RWPE2 (cell line): ENCODE data around the gene LRIG2.

Experiments used
- ATAC-seq: fragments of 200-7000 bp; cut with Tn5 transposase; 3 replicates; pipeline ENCODE4 v1.9.1; 2021; ENCODE audit warnings: low read depth
- DNase-seq: peaks from one replicate; pipeline ENCODE4 v3.0.0-alpha.2; 2020; ENCODE audit warnings: low spot score
- H3K27ac ChIP-seq: fragments of 450-650 bp; 2 replicates; pipeline ENCODE4 v1.5.1; 2017; ENCODE audit warnings: mild to moderate bottlenecking; ENCODE audit not compliant: poor library complexity, severe bottlenecking
- H3K27me3 ChIP-seq: fragments of 250-450 bp; sonication (Bioruptor Pico); 2 replicates; pipeline ENCODE4 v1.5.1; 2021; ENCODE audit warnings: mild to moderate bottlenecking, moderate library complexity; ENCODE audit not compliant: insufficient read depth, poor library complexity, severe bottlenecking
- H3K36me3 ChIP-seq: fragments of 250-450 bp; sonication (Bioruptor Pico); 2 replicates; pipeline ENCODE4 v1.5.1; 2020; ENCODE audit warnings: low read depth, mild to moderate bottlenecking, moderate library complexity
- H3K4me1 ChIP-seq: fragments of 250-450 bp; sonication (Bioruptor Pico); 2 replicates; pipeline ENCODE4 v1.5.1; 2021; ENCODE audit warnings: mild to moderate bottlenecking, moderate library complexity; ENCODE audit not compliant: insufficient read depth, poor library complexity, severe bottlenecking
- H3K4me3 ChIP-seq: fragments of 250-450 bp; sonication (Bioruptor Pico); 2 replicates; pipeline ENCODE4 v1.5.1; 2021; ENCODE audit warnings: mild to moderate bottlenecking, moderate library complexity; ENCODE audit not compliant: severe bottlenecking
- H3K9me3 ChIP-seq: fragments of 250-450 bp; sonication (Bioruptor Pico); 2 replicates; pipeline ENCODE4 v1.5.1; 2021; ENCODE audit warnings: mild to moderate bottlenecking, moderate library complexity; ENCODE audit not compliant: severe bottlenecking
- CTCF ChIP-seq: fragments of 450-650 bp; IDR thresholded peaks from one replicate; pipeline ENCODE4 v1.5.1; 2017; ENCODE audit warnings: mild to moderate bottlenecking, moderate library complexity; ENCODE audit not compliant: poor library complexity, severe bottlenecking

The LRIG2 gene

GRCh38 chr1:113095790-113096455 lies 22.9 kb downstream of the LRIG2 start:
- no peak for DNase-seq
- TF ChIP-seq CTCF: no peak
- no peak overlapping the region for H3K4me3 ChIP-seq
- H3K9me3 ChIP-seq: peaks cover 1% of the 10 kb centered on the region
- H3K4me1 ChIP-seq: peaks cover 5% of the 10 kb centered on the region
- H3K27me3 ChIP-seq: no peaks in the 10 kb centered on the region
- peaks cover 99% of the 10 kb centered on the region for H3K36me3 ChIP-seq
- no peak overlapping the region for H3K27ac ChIP-seq
- no peak for ATAC-seq

- DNase-seq (no peak), ATAC-seq (no peak)
- Histone ChIP-seq H3K9me3 (peaks cover 1% of the 10 kb centered on the region), H3K27ac (no peak overlapping the region), H3K4me3 (no peak overlapping the region), H3K36me3 (peaks cover 99% of the 10 kb centered on the region), H3K27me3 (no peaks in the 10 kb centered on the region), H3K4me1 (peaks cover 2% of the 10 kb centered on the region)
- TF ChIP-seq CTCF: no peak
Measured at GRCh38 chr1:113096493-113096892, 23.5 kb downstream of the LRIG2 start.

- peak; percentile 38; the same call in 1 of the 3 replicates for ATAC-seq
Measured at GRCh38 chr1:113101588-113101987, 28.6 kb downstream of the LRIG2 start.

GRCh38 chr1:113103048-113103447 lies 30.1 kb downstream of the LRIG2 start:
- no peak overlapping the region for H3K4me3 ChIP-seq
- peaks cover 6% of the 10 kb centered on the region for H3K4me1 ChIP-seq
- TF ChIP-seq CTCF: no peak
- H3K36me3 ChIP-seq: peaks cover 95% of the 10 kb centered on the region
- no peak overlapping the region for H3K27ac ChIP-seq
- no peaks in the 10 kb centered on the region for H3K27me3 ChIP-seq
- DNase-seq: no peak
- H3K9me3 ChIP-seq: peaks cover 1% of the 10 kb centered on the region
- no peak for ATAC-seq

More at GRCh38 chr1:113101588-113101987, 28.6 kb downstream of the LRIG2 start:
- Histone ChIP-seq H3K27me3 (no peaks in the 10 kb centered on the region), H3K4me1 (peaks cover 6% of the 10 kb centered on the region), H3K9me3 (peaks cover 1% of the 10 kb centered on the region), H3K36me3 (peaks cover 95% of the 10 kb centered on the region), H3K4me3 (no peak overlapping the region), H3K27ac (no peak overlapping the region)
- no peak for TF ChIP-seq CTCF
- no peak for DNase-seq

GRCh38 chr1:113103977-113104376 lies 31.0 kb downstream of the LRIG2 start:
- ATAC-seq (no peak), DNase-seq (no peak)
- Histone ChIP-seq H3K36me3 (peaks cover 95% of the 10 kb centered on the region), H3K4me3 (no peak overlapping the region), H3K9me3 (peaks cover 1% of the 10 kb centered on the region), H3K4me1 (peaks cover 6% of the 10 kb centered on the region), H3K27ac (no peak overlapping the region), H3K27me3 (no peaks in the 10 kb centered on the region)
- TF ChIP-seq CTCF: no peak
